Measurements from ENCODE around the gene BRD3OS. TPM values are rescaled to one million over a fixed set of nuclear protein-coding genes. Genes with fewer than 3 reads are reported as not detected.

The BRD3OS gene
- total RNA-seq, 4 donors from 2014 or later, result 1.8 to 6.2 (median 4.3) TPM

GRCh38 chr9:134007571-134007970 lies 17.7 kb upstream of the BRD3OS start:
- no peak for DNase-seq
- Histone ChIP-seq H3K9me3 (no peaks in the 10 kb centered on the region), H3K27ac (no peak overlapping the region), H3K36me3 (no peaks in the 10 kb centered on the region), H3K4me3 (no peak overlapping the region), H3K4me1 (no peaks in the 10 kb centered on the region), H3K27me3 (peaks cover 0 to 22% (median 0%) of the 10 kb centered on the region in 4 donors)
- 80 to 82% methylated on average over 8 to 9 of the region's 9 CpGs for WGBS, 2 donors
- intact Hi-C loops (cut with DNase I), result no loop called here
- TF ChIP-seq CTCF (IDR thresholded peaks at IDR 0.05) (no peak), POLR2A (IDR thresholded peaks at IDR 0.05) (no peak)

GRCh38 chr9:134010310-134011173 lies 14.7 kb upstream of the BRD3OS start:
- no peak overlapping the region for H3K27ac ChIP-seq
- no peaks in the 10 kb centered on the region for H3K36me3 ChIP-seq
- no peak for DNase-seq
- no peaks in the 10 kb centered on the region for H3K4me1 ChIP-seq
- intact Hi-C loops (cut with DNase I), result no loop called here
- TF ChIP-seq POLR2A (IDR thresholded peaks at IDR 0.05) (no peak), CTCF (IDR thresholded peaks at IDR 0.05) (no peak)
- peaks cover 0 to 22% (median 0%) of the 10 kb centered on the region in 4 donors for H3K27me3 ChIP-seq
- H3K4me3 ChIP-seq, result no peak overlapping the region
- H3K9me3 ChIP-seq, result no peaks in the 10 kb centered on the region
- WGBS, 2 donors, result 72 to 81% methylated on average over 5 to 13 of the region's 20 CpGs

- no peaks in the 10 kb centered on the region for H3K4me1 ChIP-seq
- no peak for TF ChIP-seq POLR2A (IDR thresholded peaks at IDR 0.05)
- no peak for TF ChIP-seq CTCF (IDR thresholded peaks at IDR 0.05)
- H3K9me3 ChIP-seq, result no peaks in the 10 kb centered on the region
- no peak for DNase-seq
- peaks cover 0 to 22% (median 0%) of the 10 kb centered on the region in 4 donors for H3K27me3 ChIP-seq
- H3K4me3 ChIP-seq, result no peak overlapping the region
- WGBS, 2 donors, result 62 to 77% methylated on average over 6 of the region's 6 CpGs
- H3K27ac ChIP-seq, result no peak overlapping the region
- H3K36me3 ChIP-seq, result no peaks in the 10 kb centered on the region
- intact Hi-C loops (cut with DNase I), result no loop called here
These were observed 13.9 kb upstream of the BRD3OS start for GRCh38 chr9:134011401-134011800.

GRCh38 chr9:134014946-134015345 lies 10.3 kb upstream of the BRD3OS start:
- H3K27ac ChIP-seq, result no peak overlapping the region
- intact Hi-C loops (cut with DNase I), result no loop called here
- TF ChIP-seq CTCF (IDR thresholded peaks at IDR 0.05), result no peak
- TF ChIP-seq POLR2A (IDR thresholded peaks at IDR 0.05), result no peak
- H3K36me3 ChIP-seq, result no peaks in the 10 kb centered on the region
- H3K4me1 ChIP-seq, result no peaks in the 10 kb centered on the region
- H3K27me3 ChIP-seq, result no peaks in the 10 kb centered on the region
- H3K4me3 ChIP-seq, result no peak overlapping the region
- no peaks in the 10 kb centered on the region for H3K9me3 ChIP-seq
- no peak for DNase-seq
- WGBS, 2 donors, result 85 to 90% methylated on average over 2 of the region's 2 CpGs

- Histone ChIP-seq H3K4me1 (peaks cover 6 to 21% (median 11%) of the 10 kb centered on the region in 3 donors), H3K36me3 (peaks cover 0 to 22% (median 0%) of the 10 kb centered on the region in 3 donors), H3K27ac (peak overlapping the region in 3 of 4 donors; percentile 51 to 84 (median 52)), H3K9me3 (no peaks in the 10 kb centered on the region), H3K4me3 (peak overlapping the region in 3 of 4 donors; percentile 63 to 92 (median 89)), H3K27me3 (no peaks in the 10 kb centered on the region)
- intact Hi-C loops (cut with DNase I), result no loop called here
- no peak for DNase-seq
- no peak for TF ChIP-seq POLR2A (IDR thresholded peaks at IDR 0.05)
- no peak for TF ChIP-seq CTCF (IDR thresholded peaks at IDR 0.05)
- WGBS, 2 donors, result 56 to 70% methylated on average over 3 to 4 of the region's 4 CpGs
These were observed 978 bp upstream of the BRD3OS start for GRCh38 chr9:134024214-134024792.

Measured in esophagus squamous epithelium (tissue), 5 donors.